CD14-positive monocyte (primary cell): ENCODE data around the gene ADK. TPM values are rescaled to one million over a fixed set of nuclear protein-coding genes. Genes with fewer than 3 reads are reported as not detected.
A peak's percentile ranks its signal among the peaks of the same experiment; 100 is the strongest.

Experiments
- DNase-seq, 3 donors: peaks; one replicate each; pipeline ENCODE4 v3.0.0-alpha.2; 2011 to 2022
- H2AFZ ChIP-seq: 2 replicates; pipeline ENCODE4 v1.6.0; 2012; ENCODE audit warnings: mild to moderate bottlenecking, low read depth, low read length, inconsistent platforms; ENCODE audit not compliant: insufficient read depth, poor library complexity, severe bottlenecking
- H3K27ac ChIP-seq, 2 donors: 1 replicate in 1 of 2; 2 replicates in 1 of 2; pipeline ENCODE4 v1.5.1; 2012 to 2013; ENCODE audit warnings: low read length in 2 of 2, control low read depth in 1 of 2, inconsistent platforms in 1 of 2, low read depth in 1 of 2, mild to moderate bottlenecking in 1 of 2
- H3K27me3 ChIP-seq, 2 donors: one replicate each; pipeline versions ENCODE4 v1.6.0 to v1.6.1; 2011 to 2013; ENCODE audit warnings: low read length in 2 of 2; ENCODE audit not compliant: control insufficient read depth in 2 of 2, insufficient read depth in 2 of 2
- H3K36me3 ChIP-seq, 2 donors: replicated peaks in 1 of 2; 1 replicate in 1 of 2; 2 replicates in 1 of 2; pipeline versions ENCODE4 v1.5.1 to v1.6.1; 2012 to 2013; ENCODE audit warnings: low read length in 2 of 2, control low read depth in 1 of 2, inconsistent platforms in 1 of 2, mild to moderate bottlenecking in 1 of 2; ENCODE audit not compliant: insufficient read depth in 2 of 2, control insufficient read depth in 1 of 2
- H3K4me1 ChIP-seq, 2 donors: 1 replicate in 1 of 2; 2 replicates in 1 of 2; pipeline versions ENCODE4 v1.5.1 to v1.6.1; 2012 to 2013; ENCODE audit warnings: low read length in 2 of 2, control low read depth in 1 of 2, inconsistent platforms in 1 of 2, mild to moderate bottlenecking in 1 of 2, moderate library complexity in 1 of 2; ENCODE audit not compliant: insufficient read depth in 2 of 2, control insufficient read depth in 1 of 2
- H3K4me2 ChIP-seq: replicated peaks from 2 replicates; pipeline ENCODE3; 2012; ENCODE audit warnings: low read length, moderate library complexity, mild to moderate bottlenecking; ENCODE audit not compliant: poor library complexity, severe bottlenecking; ENCODE audit errors: extremely low read depth
- H3K4me3 ChIP-seq, 3 experiments: fragments of 200-600 bp in 1 of 3; sonication (generic) in 1 of 3; replicated peaks in 1 of 3; 1 replicate in 2 of 3; 2 replicates in 1 of 3; pipeline ENCODE4 v1.5.1; 2011 to 2013; ENCODE audit warnings: low read length in 3 of 3, mild to moderate bottlenecking in 3 of 3, control low read depth in 2 of 3, low read depth in 2 of 3, inconsistent platforms in 1 of 3, moderate library complexity in 1 of 3
- H3K79me2 ChIP-seq: 2 replicates; pipeline ENCODE4 v1.6.0; 2012; ENCODE audit warnings: mild to moderate bottlenecking, control low read depth, inconsistent platforms, low read length, moderate library complexity; ENCODE audit not compliant: insufficient read depth
- H3K9ac ChIP-seq: 2 replicates; pipeline ENCODE4 v1.6.0; 2017; ENCODE audit warnings: low read length, mild to moderate bottlenecking; ENCODE audit not compliant: insufficient read depth, poor library complexity, severe bottlenecking
- H3K9me3 ChIP-seq, 2 donors: replicated peaks in 1 of 2; 1 replicate in 1 of 2; 2 replicates in 1 of 2; pipeline versions ENCODE4 v1.5.1 to v1.6.1; 2012 to 2013; ENCODE audit warnings: low read length in 2 of 2, control low read depth in 1 of 2; ENCODE audit not compliant: control insufficient read depth in 1 of 2, insufficient read depth in 1 of 2
- H4K20me1 ChIP-seq: 2 replicates; pipeline ENCODE4 v1.6.0; 2012; ENCODE audit warnings: mild to moderate bottlenecking, low read length, control low read depth, moderate library complexity; ENCODE audit not compliant: insufficient read depth
- H3K27ac Mint-ChIP-seq, 7 donors: one replicate each; pipeline ENCODE4 v1.8.0; 2020; ENCODE audit warnings: mild to moderate bottlenecking in 7 of 7, mixed read lengths in 7 of 7, moderate library complexity in 6 of 7, inconsistent platforms in 2 of 7
- H3K27me3 Mint-ChIP-seq, 3 donors: one replicate each; pipeline ENCODE4 v1.8.0; 2021 to 2022; ENCODE audit warnings: low read depth in 3 of 3, mild to moderate bottlenecking in 3 of 3, mixed read lengths in 3 of 3, moderate library complexity in 3 of 3, inconsistent platforms in 1 of 3
- H3K36me3 Mint-ChIP-seq, 2 donors: one replicate each; pipeline ENCODE4 v1.8.0; 2020; ENCODE audit warnings: mixed read lengths in 2 of 2, inconsistent platforms in 1 of 2, mild to moderate bottlenecking in 1 of 2
- H3K4me1 Mint-ChIP-seq: one replicate; pipeline ENCODE4 v1.8.0; 2020; ENCODE audit warnings: mild to moderate bottlenecking, mixed read lengths
- H3K4me3 Mint-ChIP-seq, 2 donors: one replicate each; pipeline ENCODE4 v1.8.0; 2020; ENCODE audit warnings: mild to moderate bottlenecking in 2 of 2, mixed read lengths in 2 of 2, moderate library complexity in 1 of 2
- H3K9me3 Mint-ChIP-seq, 7 donors: one replicate each; pipeline ENCODE4 v1.8.0; 2020 to 2022; ENCODE audit warnings: mixed read lengths in 7 of 7, mild to moderate bottlenecking in 6 of 7, moderate library complexity in 6 of 7, inconsistent platforms in 2 of 7
- WGBS: methylation state at CpG from one replicate; pipeline ENCODE4 v1.1.5; 2013; ENCODE audit warnings: missing lambda C conversion rate; ENCODE audit not compliant: insufficient coverage; 5-methylcytosine and 5-hydroxymethylcytosine counted together
- intact Hi-C, 2 donors: fragments of 100-400 bp; cut with micrococcal nuclease; formaldehyde crosslinking; loops; one replicate each; pipeline versions ENCODE4 v1.15.0 to v1.15.1; 2023
- polyA plus RNA-seq, 3 donors: library from polyadenylated mRNA; depleted of rRNA in 1 of 3; unstranded in 2 of 3; stranded (reverse) in 1 of 3; fragments of 300-500 nt in 2 of 3; fragments of >200 nt in 1 of 3; fragmentation: Illumina TruSeq in 2 of 3; gene quantifications; 1 replicate in 2 of 3; 2 replicates in 1 of 3; pipeline ENCODE4 v1.2.3, GENCODE V29; 2012 to 2021
- TF ChIP-seq, protein P1 (sequence below): fragments of 200-600 bp; IDR thresholded peaks from one replicate; pipeline ENCODE4 v1.8.0; 2022; ENCODE audit warnings: antibody characterized with exemption, mild to moderate bottlenecking

ADK gene
- polyA plus RNA-seq, 3 donors: 6.4 to 38.2 (median 35.7) TPM

- Mint-ChIP-seq H3K4me1 (peaks cover 44% of the 10 kb centered on the region), H3K27me3 (peaks cover 0 to 1% (median 0%) of the 10 kb centered on the region in 3 donors), H3K36me3 (peaks cover 0 to 2% of the 10 kb centered on the region in 2 donors), H3K27ac (peak overlapping the region; percentile 70 to 92 (median 81)), H3K4me3 (peak overlapping the region; percentile 27 to 69), H3K9me3 (no peaks in the 10 kb centered on the region)
- intact Hi-C loops: loop anchor here in 1 of 2 donors (5.0 kb wide), 1 partner anchor 38 kb away; the partner anchor contains the start of genes ADK and AP3M1
- peaks cover 25 to 29% of the 10 kb centered on the region in 2 donors for H3K4me1 ChIP-seq
- H3K9ac ChIP-seq: peak overlapping the region; percentile 34
- H2AFZ ChIP-seq: peak overlapping the region; percentile 48
- peak overlapping the region; percentile 27 to 83 for H3K27ac ChIP-seq
- H3K4me2 ChIP-seq: peak overlapping the region; percentile 68
- H4K20me1 ChIP-seq: no peaks in the 10 kb centered on the region
- H3K4me3 ChIP-seq: peak overlapping the region in 2 of 3 experiments; percentile 12 to 54
- no peaks in the 10 kb centered on the region for H3K36me3 ChIP-seq
- peak; percentile 36 to 67 (median 61) for DNase-seq
- H3K9me3 ChIP-seq: no peaks in the 10 kb centered on the region
- peaks cover 96% of the 10 kb centered on the region for H3K79me2 ChIP-seq
- TF ChIP-seq, protein P1, sequence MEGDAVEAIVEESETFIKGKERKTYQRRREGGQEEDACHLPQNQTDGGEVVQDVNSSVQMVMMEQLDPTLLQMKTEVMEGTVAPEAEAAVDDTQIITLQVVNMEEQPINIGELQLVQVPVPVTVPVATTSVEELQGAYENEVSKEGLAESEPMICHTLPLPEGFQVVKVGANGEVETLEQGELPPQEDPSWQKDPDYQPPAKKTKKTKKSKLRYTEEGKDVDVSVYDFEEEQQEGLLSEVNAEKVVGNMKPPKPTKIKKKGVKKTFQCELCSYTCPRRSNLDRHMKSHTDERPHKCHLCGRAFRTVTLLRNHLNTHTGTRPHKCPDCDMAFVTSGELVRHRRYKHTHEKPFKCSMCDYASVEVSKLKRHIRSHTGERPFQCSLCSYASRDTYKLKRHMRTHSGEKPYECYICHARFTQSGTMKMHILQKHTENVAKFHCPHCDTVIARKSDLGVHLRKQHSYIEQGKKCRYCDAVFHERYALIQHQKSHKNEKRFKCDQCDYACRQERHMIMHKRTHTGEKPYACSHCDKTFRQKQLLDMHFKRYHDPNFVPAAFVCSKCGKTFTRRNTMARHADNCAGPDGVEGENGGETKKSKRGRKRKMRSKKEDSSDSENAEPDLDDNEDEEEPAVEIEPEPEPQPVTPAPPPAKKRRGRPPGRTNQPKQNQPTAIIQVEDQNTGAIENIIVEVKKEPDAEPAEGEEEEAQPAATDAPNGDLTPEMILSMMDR: no peak
- H3K27me3 ChIP-seq: no peaks in the 10 kb centered on the region
- WGBS: no CpG with 5 or more reads among the region's 3 CpGs
Observed at GRCh38 chr10:74189999-74190421, 39.0 kb downstream of the ADK start.

- no peak for DNase-seq
- H3K27ac Mint-ChIP-seq: peak overlapping the region; percentile 70 to 92 (median 81)
- peaks cover 0 to 1% (median 0%) of the 10 kb centered on the region in 3 donors for H3K27me3 Mint-ChIP-seq
- intact Hi-C loops: no loop called here
- Histone ChIP-seq H3K27ac (peak overlapping the region; percentile 27 to 83), H3K27me3 (no peaks in the 10 kb centered on the region), H2AFZ (peak overlapping the region; percentile 48), H3K4me3 (peak overlapping the region in 1 of 3 experiments; percentile 54), H3K4me2 (peak overlapping the region; percentile 68), H3K9ac (peak overlapping the region; percentile 34), H4K20me1 (no peaks in the 10 kb centered on the region), H3K36me3 (no peaks in the 10 kb centered on the region), H3K79me2 (peaks cover 96% of the 10 kb centered on the region), H3K4me1 (peaks cover 25 to 29% of the 10 kb centered on the region in 2 donors), H3K9me3 (no peaks in the 10 kb centered on the region)
- TF ChIP-seq, protein P1: no peak
- peaks cover 44% of the 10 kb centered on the region for H3K4me1 Mint-ChIP-seq
- H3K9me3 Mint-ChIP-seq: no peaks in the 10 kb centered on the region
- peaks cover 0 to 2% of the 10 kb centered on the region in 2 donors for H3K36me3 Mint-ChIP-seq
- peak overlapping the region in 1 of 2 donors; percentile 69 for H3K4me3 Mint-ChIP-seq
Observed at GRCh38 chr10:74190494-74190893, 39.5 kb downstream of the ADK start.
